HCEC 1CT (cell line): ENCODE data around the gene IGF1R.

Experiments
- DNase-seq: peaks from one replicate; pipeline ENCODE4 v3.0.0-alpha.2; 2017

Gene IGF1R

DNA sequence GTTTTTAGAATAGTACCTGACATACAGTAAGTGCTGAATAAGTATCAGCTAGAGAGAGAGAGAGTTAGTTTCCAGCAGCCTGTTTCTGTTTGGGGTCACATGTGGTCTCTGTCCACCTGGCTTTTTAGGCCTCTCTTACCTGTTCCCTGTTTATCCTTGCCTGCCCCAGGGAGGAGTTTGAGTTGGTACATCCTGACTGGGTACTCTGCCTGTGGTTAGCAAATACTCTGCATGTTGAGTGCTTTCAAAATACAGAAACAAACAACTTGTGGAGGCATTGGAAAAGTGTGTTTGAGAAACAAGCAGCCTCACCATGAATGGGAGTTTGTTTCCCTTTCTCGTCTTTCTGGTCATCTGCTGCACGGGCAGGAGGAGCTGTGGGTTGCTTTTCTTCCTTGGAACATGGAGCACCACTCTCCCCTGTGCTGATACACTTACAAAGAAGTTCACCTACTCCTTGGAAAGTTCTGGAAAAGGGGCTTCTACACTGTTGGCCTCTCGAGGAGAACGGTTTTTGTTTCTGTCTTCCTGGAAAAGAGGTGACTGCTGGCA is 193.2 kb downstream of the IGF1R start:
- DNase-seq: no peak

DNA sequence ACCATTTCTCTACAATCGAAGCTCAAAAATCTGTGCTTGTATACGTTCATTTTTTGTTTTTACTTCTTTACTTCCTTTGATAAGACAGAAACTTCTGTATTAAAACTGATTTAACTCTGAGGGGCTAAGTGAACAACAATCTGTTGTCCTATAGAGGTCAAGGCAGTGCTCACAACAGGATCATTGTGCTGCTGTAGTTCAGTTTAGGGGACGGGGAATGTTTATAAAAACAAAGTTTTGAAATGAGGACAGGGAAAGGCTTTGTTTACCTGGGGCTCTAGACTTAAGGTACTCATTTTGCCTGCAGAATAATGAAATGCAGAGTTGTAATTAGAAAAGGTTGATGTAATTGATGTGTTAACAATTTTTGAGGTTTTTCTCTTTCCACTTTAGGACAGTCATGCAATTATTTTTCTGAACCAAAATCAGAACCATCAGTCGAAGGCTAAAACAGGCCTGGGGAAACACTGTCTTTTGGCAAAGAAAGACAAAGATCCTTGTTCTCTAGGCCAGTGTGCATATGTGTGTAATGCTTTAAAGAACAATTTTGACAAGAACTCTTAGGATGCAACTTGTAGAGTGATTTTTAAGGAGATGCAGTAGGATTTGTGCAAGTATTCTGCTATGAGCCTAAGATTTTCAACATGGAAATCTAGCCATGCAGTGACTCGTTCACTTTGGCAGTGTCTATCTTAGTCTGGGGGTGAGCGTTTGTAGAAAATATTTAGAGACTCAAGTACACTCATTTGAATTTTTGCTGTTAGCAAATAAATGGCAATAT is 194.0 kb downstream of the IGF1R start:
- DNase-seq: peak; percentile 34

DNA sequence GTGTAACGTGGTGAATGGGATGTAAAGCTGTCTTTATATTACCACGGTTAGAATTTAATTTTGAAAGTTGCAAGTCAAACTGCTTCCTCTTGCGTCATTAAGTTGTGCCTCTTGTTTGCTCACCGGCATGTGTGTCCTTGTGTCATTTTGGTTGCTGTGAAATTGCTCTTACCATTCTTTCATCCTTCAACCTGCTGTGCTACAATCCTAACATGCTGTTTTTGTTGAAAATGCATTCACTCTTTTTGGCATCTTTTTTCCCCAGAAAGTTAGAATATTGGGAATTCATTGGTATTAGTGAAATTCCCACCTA is 194.6 kb downstream of the IGF1R start:
- no peak for DNase-seq

GRCh38 chr15:98843844-98844243 is 195.5 kb downstream of the IGF1R start:
- DNase-seq: no peak

- no peak for DNase-seq
These were observed 195.9 kb downstream of the IGF1R start for GRCh38 chr15:98844261-98844660.

DNA sequence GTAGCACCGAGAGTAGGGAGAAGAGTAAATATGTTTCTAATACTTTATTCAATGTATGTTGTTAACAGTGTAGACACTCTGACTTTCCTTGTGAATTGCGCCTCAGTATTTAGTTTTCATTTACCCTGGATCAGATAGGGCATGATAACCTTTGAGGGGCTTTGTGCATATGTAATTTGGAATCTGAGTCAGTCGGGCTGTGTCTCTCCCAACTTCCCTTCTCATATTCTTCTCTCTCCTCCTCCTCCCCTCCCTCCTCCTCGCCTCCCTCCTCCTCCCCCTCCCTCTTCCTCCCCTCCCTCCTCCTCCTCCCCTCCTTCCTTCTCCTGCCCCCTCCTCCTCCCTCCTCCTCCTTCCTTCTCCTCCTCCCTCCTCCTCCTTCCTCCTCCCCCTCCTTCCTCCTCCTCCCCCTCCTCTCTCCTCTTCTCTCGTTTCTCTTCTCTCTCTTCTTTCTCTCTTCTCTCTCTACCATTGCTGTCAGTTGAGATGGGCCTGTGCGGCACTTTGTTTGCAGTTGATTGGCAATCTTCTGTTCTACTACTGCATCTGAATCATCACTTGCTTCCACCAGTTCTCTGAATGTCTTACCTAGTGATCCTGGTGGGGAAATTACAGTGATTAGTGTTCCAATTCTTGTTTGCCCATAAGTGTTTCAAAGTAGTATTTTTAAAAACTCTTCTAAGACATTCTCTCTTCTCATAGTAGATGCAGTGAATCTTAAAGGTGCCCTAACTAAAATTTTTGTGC is 197.0 kb downstream of the IGF1R start:
- DNase-seq: no peak

GRCh38 chr15:98850961-98851572 is 202.7 kb downstream of the IGF1R start:
- peak; percentile 79 for DNase-seq

DNA sequence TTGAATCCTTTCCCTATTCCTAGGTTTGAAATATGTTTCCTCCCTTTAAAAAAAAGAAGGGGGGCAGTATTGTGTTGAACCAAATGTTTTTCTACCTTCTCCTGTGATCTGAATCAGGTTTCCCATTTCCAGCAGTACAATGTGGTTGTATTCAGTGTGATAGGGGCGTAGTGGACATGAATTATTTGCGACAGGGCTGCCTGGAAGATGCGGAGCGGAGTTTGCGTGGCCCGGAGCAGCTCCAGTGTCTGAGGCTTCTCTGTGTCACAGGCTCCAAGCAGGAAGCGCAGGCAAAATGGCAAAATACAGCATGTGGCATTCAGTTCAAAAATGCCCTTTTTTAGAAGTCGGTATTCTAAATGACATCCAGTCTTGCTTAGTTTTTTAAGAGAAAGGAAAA is 204.8 kb downstream of the IGF1R start:
- peak; percentile 88 for DNase-seq

DNA sequence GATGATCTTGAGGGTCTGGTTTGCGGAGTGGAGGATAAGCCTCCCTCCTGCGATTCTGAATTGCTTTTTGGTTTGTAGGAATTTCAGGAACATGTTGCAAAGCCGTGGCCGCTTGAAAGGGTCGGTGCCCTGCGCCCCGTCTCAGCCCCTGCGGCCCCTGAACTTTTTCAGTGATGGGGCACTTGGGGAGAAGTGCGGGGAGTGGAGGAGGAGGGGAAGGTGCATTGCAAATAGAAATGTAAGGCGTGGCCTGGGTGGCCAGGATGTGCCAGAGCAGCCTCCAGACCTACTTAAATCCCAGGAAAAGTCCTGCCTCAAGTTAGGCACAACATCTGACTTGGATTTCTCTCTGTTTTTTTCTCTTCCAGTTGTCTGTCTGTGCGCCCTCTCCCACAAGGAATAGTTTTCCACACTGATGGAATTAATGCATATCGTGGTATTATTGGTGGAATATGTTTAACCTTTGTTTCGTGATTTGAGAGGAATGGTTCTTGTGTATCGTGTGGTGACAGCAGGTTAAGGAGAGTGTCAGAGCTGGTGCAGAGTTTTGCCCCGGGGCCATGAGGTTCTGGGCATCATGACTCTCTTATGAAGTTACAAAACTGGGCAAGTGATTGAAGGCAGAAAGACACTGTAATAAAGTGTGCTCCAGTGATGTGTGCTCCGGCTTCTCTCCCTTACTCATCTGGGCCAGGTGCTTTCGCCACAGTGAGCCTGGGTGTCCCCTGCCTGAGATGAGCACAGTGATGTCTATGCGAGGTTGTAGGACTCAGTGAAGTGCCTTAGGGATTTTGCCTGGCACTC is 205.5 kb downstream of the IGF1R start:
- no peak for DNase-seq

GRCh38 chr15:98854496-98854895 is 206.2 kb downstream of the IGF1R start:
- no peak for DNase-seq

- DNase-seq: no peak
These were observed 206.9 kb downstream of the IGF1R start for GRCh38 chr15:98855067-98855814.

DNA sequence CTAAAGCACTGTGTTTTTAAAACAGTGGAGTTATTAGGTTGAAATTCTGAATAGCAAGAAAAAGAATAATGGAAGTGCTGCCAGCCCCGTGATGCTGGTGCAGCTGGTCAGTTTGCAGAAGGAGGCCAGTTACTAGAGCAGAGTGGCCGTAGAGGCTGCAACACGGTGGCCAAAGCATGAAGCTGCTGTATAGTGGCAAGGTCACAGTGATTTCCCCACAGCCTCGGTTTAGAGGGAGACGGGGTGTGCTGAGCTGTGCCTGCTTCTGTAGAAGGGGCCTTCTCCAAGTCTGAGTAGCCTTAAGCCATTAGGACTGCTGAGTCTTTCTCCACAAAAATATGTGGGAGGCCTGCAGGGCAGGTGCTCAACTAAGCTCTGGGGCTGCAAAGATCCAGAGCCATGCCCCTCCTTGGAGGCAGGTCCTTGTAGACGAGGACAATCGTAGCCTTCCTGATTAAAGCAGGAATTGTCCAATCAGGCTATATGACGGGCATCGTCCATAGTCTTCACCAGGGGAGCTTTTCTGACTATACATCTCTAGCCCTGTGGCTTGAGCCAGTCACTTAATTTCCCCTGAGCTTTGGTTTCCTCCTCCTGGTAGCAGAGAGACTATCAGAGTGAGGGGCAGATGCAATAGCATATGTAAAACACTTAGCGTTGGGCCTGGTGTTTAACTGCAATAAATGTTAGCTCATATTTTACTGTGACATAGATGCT is 207.6 kb downstream of the IGF1R start:
- DNase-seq: no peak

DNA sequence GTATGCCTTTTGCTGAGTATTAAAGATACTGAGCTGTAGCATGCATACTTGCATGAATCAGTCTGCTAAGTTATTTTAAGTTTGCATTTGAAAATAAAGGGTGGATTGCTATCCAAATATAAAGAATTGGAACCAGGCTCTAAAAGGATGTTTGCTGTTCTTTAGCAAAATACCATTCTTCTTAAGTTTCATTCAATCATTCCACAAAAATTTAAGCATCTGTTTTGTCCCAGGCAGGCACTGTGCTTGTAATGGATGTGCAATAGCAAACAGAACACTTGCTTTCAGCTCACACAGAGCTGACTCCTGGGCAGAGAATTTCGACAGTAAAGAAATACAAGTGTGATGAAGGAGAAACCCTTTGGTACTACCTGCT is 208.2 kb downstream of the IGF1R start:
- peak; percentile 90 for DNase-seq

- no peak for DNase-seq
These were observed 210.3 kb downstream of the IGF1R start for GRCh38 chr15:98858610-98859023.

DNA sequence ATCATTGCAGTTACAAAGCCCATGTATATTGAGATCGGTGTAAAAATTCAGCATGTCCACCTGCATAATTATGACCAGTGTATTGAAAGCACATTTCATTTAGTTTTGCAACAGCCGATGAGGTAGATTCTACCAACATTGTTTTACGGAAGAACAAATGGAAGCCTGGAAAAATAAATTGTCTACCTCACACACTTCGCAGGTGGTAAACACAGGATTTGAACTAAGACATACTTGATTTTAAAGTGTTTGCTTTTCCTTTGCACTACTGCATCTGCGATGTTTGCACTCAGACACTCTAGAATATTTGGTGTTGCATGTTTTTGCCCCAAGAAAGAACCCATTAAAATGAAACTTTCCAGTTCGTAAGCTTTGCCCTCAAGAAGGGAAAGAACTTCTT is 210.8 kb downstream of the IGF1R start:
- DNase-seq: no peak

- DNase-seq: no peak
These were observed 212.1 kb downstream of the IGF1R start for GRCh38 chr15:98860281-98861041.

DNA sequence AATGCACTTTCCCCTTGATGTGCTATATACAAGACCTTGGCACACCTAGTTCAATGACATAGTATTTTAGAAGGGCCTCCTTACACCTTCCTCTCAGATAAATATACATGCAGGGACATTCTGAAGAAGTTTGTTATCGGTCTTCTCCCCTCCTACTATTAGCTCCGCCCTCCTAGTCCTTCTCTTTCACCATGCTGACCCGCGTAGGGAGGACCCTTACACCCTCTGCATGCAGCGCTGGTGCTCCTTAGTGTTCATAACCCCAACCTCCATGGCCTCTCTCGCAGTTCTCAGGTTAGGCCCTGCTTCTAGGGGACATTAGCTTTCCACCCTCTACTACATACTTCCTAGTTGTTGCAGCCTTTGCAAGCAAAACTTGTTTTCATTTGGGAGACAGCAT is 212.8 kb downstream of the IGF1R start:
- no peak for DNase-seq

GRCh38 chr15:98863983-98864382 is 215.6 kb downstream of the IGF1R start:
- DNase-seq: no peak

- peak; percentile 73 for DNase-seq
These were observed 217.3 kb downstream of the IGF1R start for GRCh38 chr15:98865397-98866339.

DNA sequence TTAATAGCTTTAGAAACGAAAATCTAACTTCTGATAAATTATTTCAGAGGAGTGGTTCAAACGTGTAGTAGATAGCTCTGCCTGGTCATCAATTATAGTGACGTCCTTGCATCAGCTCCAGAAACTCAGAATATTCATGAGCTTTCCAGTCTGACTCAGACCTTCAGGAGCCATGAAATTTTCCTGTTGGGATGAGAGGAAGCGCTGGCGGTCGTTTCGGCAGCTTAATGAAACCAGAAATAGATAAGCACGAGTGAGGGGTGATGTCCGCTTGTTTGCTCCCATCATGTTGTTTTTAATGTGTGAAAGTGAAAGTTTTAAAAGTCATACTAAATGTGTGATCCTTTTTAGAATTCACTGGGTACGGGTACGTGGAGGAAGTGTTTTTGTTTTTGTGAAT is 218.2 kb downstream of the IGF1R start:
- peak; percentile 71 for DNase-seq
